ENCODE measurements around the gene RAET1L. TPM values are rescaled to one million over a fixed set of nuclear protein-coding genes. Genes with fewer than 3 reads are reported as not detected.
"Not testable (repeated sequence)": the region's sequence is repeated elsewhere in the genome, so short reads cannot be mapped to it uniquely, and the experiment has no call there.

The RAET1L gene
- total RNA-seq, 1 donor from 2014 or later, result not detected

DNA sequence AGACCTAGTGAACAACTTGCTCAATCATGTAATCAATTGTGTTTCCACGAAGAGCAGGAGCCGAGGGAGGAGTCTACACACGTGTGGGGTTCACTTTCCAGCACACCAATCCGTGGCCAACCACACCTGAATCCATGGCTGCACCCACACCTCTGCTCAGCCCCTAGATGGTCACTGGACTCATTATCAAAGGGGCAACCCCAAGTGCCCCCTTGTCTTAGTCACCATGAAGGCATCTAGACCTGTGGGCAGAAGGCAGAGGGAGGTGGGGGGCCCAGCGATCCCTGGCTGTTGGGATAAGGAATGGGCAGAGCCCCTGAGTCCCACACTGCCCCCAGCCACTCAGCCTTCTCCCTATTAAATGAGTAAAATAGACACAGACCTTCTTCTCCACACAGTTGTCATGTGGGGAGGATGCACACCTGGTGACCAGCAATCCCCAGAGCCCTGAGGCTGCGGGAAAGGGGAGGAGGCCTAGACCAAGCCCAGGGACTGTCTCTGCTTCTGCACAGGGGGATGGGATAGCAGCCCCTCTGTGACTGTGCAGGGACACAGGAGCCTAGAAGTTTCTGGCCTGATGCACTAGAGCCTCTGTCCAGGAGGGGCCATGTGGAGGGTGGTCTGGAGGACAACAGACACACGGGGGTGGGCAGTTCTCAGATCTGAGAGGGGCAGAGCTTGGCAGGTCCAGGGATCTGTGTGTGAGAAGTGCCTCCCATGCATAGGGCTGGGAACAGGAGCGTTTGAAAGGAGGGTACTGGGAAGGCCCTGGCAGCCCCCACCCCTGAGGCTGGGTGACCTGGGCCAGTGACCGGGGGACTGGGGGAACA, 1.9 kb upstream of the RAET1L start:
- Mint-ChIP-seq H3K27me3 (peaks cover 29% of the 10 kb centered on the region), H3K36me3 (ENCODE audit: low read depth) (no peaks in the 10 kb centered on the region), H3K4me1 (peaks cover 36% of the 10 kb centered on the region), H3K27ac (no peak overlapping the region), H3K4me3 (no peak overlapping the region), H3K9me3 (no peaks in the 10 kb centered on the region)
- POLR2A ChIA-PET, result no interaction called here
- intact Hi-C loops (cut with micrococcal nuclease), result no loop called here
- CTCF ChIA-PET, result interaction anchor here (2.2 kb wide), 1 partner anchor 10 kb away, joined by 8 read pairs; no protein-coding TSS in a partner anchor
- TF ChIP-seq, protein P1, sequence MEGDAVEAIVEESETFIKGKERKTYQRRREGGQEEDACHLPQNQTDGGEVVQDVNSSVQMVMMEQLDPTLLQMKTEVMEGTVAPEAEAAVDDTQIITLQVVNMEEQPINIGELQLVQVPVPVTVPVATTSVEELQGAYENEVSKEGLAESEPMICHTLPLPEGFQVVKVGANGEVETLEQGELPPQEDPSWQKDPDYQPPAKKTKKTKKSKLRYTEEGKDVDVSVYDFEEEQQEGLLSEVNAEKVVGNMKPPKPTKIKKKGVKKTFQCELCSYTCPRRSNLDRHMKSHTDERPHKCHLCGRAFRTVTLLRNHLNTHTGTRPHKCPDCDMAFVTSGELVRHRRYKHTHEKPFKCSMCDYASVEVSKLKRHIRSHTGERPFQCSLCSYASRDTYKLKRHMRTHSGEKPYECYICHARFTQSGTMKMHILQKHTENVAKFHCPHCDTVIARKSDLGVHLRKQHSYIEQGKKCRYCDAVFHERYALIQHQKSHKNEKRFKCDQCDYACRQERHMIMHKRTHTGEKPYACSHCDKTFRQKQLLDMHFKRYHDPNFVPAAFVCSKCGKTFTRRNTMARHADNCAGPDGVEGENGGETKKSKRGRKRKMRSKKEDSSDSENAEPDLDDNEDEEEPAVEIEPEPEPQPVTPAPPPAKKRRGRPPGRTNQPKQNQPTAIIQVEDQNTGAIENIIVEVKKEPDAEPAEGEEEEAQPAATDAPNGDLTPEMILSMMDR (IDR thresholded peaks at IDR 0.05), result no peak
- no peak for DNase-seq
- ATAC-seq (ENCODE audit: low read depth), result no peak

DNA sequence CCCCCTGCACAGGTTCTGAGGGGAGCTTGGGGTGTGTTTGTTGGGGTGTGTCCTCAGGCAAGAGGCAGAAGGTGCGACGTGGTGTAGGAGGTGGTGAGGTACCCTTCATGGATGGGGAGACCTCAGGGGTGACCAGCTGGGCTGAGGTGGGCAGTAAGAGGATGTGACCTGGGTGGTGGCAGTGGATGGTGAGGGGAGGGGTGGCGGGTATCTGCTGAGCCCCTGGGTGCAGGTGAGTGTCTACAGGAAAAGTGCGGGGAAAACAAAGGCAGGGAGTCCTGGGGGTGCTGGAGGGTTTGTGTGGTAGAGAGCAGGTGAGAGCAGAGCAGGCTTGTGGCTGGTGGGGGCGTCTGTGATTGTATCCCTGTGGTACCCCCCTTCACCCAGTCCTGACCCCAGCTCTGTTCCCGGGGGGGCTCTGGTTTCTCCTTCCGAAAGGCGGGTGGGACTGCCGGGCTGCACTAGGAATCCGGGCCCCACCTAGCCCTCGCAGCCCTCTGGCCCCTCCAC, 631 bp downstream of the RAET1L start:
- DNase-seq (no peak), ATAC-seq (ENCODE audit: low read depth) (no peak)
- H3K4me1 Mint-ChIP-seq, result peaks cover 24% of the 10 kb centered on the region
- H3K27ac Mint-ChIP-seq, result no peak overlapping the region
- no peak overlapping the region for H3K4me3 Mint-ChIP-seq
- TF ChIP-seq, protein P1 (IDR thresholded peaks at IDR 0.05), result no peak
- ChIA-PET POLR2A (no interaction called here), CTCF (interaction anchor here (0.6 to 2.2 kb wide), 2 partner anchors 8 to 47 kb away, joined by 3 to 8 read pairs; no protein-coding TSS in a partner anchor)
- H3K27me3 Mint-ChIP-seq, result peaks cover 39% of the 10 kb centered on the region
- intact Hi-C loops (cut with micrococcal nuclease), result no loop called here
- no peaks in the 10 kb centered on the region for H3K36me3 Mint-ChIP-seq (ENCODE audit: low read depth)
- no peaks in the 10 kb centered on the region for H3K9me3 Mint-ChIP-seq

GRCh38 chr6:150024021-150024420, 1.3 kb downstream of the RAET1L start:
- DNase-seq; H3K27ac Mint-ChIP-seq; H3K4me3 Mint-ChIP-seq; intact Hi-C loops (cut with micrococcal nuclease); CTCF ChIA-PET; POLR2A ChIA-PET; H3K9me3 Mint-ChIP-seq; ATAC-seq (ENCODE audit: low read depth); H3K36me3 Mint-ChIP-seq (ENCODE audit: low read depth): not testable (repeated sequence)
- peaks cover 43% of the 10 kb centered on the region for H3K27me3 Mint-ChIP-seq
- H3K4me1 Mint-ChIP-seq, result peaks cover 17% of the 10 kb centered on the region

DNA sequence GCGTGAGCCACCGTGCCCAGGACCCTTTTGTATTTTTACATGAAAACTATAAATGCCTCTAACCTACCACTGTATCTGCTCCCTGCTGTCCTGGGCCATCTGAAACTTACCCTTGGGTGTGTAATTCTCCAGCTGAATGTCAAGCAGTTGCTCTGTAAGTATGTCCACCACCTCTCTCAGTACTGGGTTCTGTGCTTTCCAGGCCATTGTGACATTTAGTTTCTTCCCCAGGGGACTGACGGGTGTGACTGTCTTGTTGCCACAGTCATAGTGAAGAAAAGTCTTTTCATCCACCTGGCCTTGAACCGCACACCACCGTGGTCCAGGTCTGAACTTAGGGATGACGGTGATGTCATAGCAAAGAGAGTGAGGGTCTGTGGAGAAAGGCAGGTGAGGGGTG, 3.5 kb downstream of the RAET1L start:
- H3K4me3 Mint-ChIP-seq; DNase-seq; H3K27ac Mint-ChIP-seq; CTCF ChIA-PET; H3K36me3 Mint-ChIP-seq (ENCODE audit: low read depth); H3K9me3 Mint-ChIP-seq; H3K4me1 Mint-ChIP-seq; POLR2A ChIA-PET; ATAC-seq (ENCODE audit: low read depth); intact Hi-C loops (cut with micrococcal nuclease): not testable (repeated sequence)
- H3K27me3 Mint-ChIP-seq, result peaks cover 53% of the 10 kb centered on the region

DNA sequence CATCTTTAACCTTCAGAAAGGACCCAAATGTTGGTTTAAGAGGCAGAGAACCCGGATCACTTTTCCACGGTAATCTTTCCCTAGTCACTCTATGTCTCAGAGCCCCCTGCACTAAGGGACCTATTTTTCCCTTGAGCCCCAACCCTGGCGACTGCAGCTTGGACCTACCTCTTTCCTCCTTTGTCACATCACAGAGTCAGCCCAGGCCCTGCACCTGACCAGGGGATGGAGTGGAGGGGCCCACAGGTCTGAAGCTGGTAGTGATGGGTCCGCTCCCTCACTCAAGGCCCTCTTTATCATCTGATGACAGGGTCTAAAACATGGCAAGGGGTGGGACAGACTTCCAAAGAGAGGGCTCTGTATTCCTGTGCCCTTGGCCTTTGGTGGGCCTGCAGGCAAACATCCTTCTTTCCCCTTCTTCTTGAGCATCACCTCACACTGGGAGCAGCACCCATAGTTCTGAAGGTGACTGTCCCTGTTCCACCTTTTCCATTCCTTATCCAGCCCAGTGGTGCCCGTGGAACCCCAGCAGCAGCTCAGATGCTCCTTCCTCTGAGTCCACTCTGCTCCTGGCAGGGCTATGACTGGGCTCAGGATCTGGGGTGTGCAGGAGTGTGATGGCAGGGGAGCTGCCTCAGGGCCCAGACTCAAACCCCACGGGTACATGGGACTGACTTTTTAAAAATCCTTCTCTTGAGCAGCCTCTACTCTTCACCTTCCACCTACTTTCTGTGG, 6.3 kb downstream of the RAET1L start:
- peaks cover 12% of the 10 kb centered on the region for H3K4me1 Mint-ChIP-seq
- DNase-seq (no peak), ATAC-seq (ENCODE audit: low read depth) (no peak)
- H3K4me3 Mint-ChIP-seq, result no peak overlapping the region
- ChIA-PET CTCF (interaction anchor here (1.2 to 1.4 kb wide), 2 partner anchors 84 to 185 kb away, joined by 3 read pairs; no protein-coding TSS in a partner anchor), POLR2A (no interaction called here)
- H3K27ac Mint-ChIP-seq, result no peak overlapping the region
- intact Hi-C loops (cut with micrococcal nuclease), result loop anchor here (5.0 kb wide), 3 partner anchors 297 to 793 kb away; partner anchors contain the start of gene PPIL4
- no peaks in the 10 kb centered on the region for H3K9me3 Mint-ChIP-seq
- peaks cover 57% of the 10 kb centered on the region for H3K27me3 Mint-ChIP-seq
- TF ChIP-seq, protein P1 (IDR thresholded peaks at IDR 0.05), result no peak
- H3K36me3 Mint-ChIP-seq (ENCODE audit: low read depth), result no peaks in the 10 kb centered on the region

DNA sequence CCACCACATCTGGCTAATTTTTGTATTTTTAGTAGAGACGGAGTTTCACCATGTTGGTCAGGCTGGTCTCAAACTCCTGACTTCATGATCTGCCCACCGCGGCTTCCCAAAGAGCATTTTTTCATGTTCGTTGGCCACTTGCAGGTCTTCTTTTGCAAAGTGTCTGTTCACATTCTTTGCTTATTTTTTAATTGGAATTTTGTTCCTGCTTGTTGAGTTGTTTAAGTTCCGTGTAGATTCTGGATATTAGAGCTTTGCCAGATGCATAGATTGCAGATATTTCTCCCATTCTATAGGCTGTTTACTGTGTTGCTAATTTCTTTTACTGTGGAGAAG, 8.2 kb downstream of the RAET1L start:
- H3K36me3 Mint-ChIP-seq (ENCODE audit: low read depth); DNase-seq; H3K4me3 Mint-ChIP-seq; H3K27ac Mint-ChIP-seq; POLR2A ChIA-PET; H3K9me3 Mint-ChIP-seq; ATAC-seq (ENCODE audit: low read depth): not testable (repeated sequence)
- CTCF ChIA-PET, result interaction anchor here (0.8 to 2.6 kb wide), 22 partner anchors 9 to 378 kb away, joined by 3 to 27 read pairs (median 5); partner anchors contain the start of genes RAET1L and ULBP1
- peaks cover 16% of the 10 kb centered on the region for H3K4me1 Mint-ChIP-seq
- intact Hi-C loops (cut with micrococcal nuclease), result loop anchor here (1.0 to 5.0 kb wide), 7 partner anchors 10 to 795 kb away; partner anchors contain the start of gene PPIL4
- H3K27me3 Mint-ChIP-seq, result peaks cover 60% of the 10 kb centered on the region
